IPS-18c (cell line): Measurements from ENCODE around the gene FAM168A.

ENCODE experiments used
- H3K4me3 ChIP-seq: 2 replicates; pipeline ENCODE4 v1.7.0; 2013; ENCODE audit warnings: low read depth, mild to moderate bottlenecking, low read length, moderate library complexity; ENCODE audit not compliant: insufficient read depth
- H3K9me3 ChIP-seq: one replicate; pipeline ENCODE4 v1.6.1; 2013; ENCODE audit warnings: mild to moderate bottlenecking, low read length, moderate library complexity; ENCODE audit not compliant: control insufficient read depth, insufficient read depth

The FAM168A gene

GRCh38 chr11:73431396-73431795 lies 166.5 kb downstream of the FAM168A start:
- H3K4me3 ChIP-seq = no peak overlapping the region

DNA sequence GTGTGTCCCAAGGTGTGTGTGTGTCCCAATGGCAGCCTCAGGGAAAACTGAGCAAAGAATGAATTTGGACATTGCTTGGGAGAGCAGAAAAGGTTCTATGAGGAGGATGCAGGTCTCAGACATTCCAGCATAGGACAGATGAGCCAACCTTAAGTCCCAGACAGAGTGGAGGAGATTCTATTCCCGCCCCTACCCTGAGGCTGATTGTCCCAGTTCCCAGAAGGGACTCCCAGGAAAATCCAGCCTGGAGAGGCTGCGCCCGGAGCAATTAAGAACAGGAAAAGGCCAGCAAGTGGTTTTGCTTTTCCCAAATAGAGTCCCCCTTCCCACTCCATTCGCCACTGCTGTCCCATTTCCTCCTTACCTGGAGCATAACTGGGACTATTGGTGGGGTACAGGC lies 167.6 kb downstream of the FAM168A start:
- Histone ChIP-seq H3K4me3 (no peak overlapping the region), H3K9me3 (no peaks in the 10 kb centered on the region)

More at GRCh38 chr11:73431396-73431795, 166.5 kb downstream of the FAM168A start:
- no peaks in the 10 kb centered on the region for H3K9me3 ChIP-seq

- H3K4me3 ChIP-seq = no peak overlapping the region
- no peaks in the 10 kb centered on the region for H3K9me3 ChIP-seq
Measured at GRCh38 chr11:73429121-73429750, 168.7 kb downstream of the FAM168A start.

GRCh38 chr11:73428699-73429098 lies 169.2 kb downstream of the FAM168A start:
- no peak overlapping the region for H3K4me3 ChIP-seq

GRCh38 chr11:73428227-73428626 lies 169.7 kb downstream of the FAM168A start:
- H3K4me3 ChIP-seq = no peak overlapping the region
- no peaks in the 10 kb centered on the region for H3K9me3 ChIP-seq

More at GRCh38 chr11:73428699-73429098, 169.2 kb downstream of the FAM168A start:
- H3K9me3 ChIP-seq = no peaks in the 10 kb centered on the region

GRCh38 chr11:73426219-73426850 lies 171.6 kb downstream of the FAM168A start:
- Histone ChIP-seq H3K4me3 (no peak overlapping the region), H3K9me3 (no peaks in the 10 kb centered on the region)

DNA sequence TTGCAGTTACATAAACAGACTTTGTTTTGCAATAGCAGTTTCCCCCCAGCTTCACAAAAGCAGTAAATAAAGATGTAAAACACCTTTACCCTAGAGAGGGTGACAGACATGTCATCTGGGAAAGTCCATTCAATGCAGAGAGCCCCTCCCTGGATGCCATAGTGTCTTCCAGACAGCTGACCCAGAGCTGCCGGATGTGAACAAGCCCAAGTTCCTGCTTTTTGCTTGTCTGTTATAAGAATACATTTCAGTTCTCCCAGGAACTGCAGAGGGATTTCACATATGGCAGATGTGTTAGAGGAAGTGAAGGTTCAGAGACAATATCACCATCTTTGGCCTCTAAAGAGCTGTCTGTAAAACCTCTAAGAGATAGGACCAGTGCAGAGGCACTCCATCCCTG lies 172.8 kb downstream of the FAM168A start:
- Histone ChIP-seq H3K9me3 (no peaks in the 10 kb centered on the region), H3K4me3 (no peak overlapping the region)

DNA sequence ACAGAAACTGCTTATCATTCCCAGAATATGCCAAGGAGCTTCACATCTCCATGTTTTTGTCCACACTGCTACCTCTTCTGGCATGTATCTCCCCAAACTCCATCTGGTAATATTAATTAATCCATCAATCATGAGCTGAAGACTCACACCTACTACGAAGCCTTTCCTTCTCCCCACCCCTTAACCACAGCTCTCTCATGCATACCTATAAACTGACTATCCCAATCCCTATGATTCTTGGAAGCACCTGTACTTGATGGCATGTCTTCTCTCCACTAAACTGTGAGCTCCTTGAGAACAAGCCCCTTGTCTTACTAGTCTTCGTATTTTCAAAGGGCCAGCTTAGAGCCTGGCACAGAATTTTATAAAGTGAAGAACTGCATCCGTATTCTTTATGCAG lies 174.4 kb downstream of the FAM168A start:
- H3K4me3 ChIP-seq = no peak overlapping the region

GRCh38 chr11:73422886-73423285 lies 175.0 kb downstream of the FAM168A start:
- H3K4me3 ChIP-seq = no peak overlapping the region
- H3K9me3 ChIP-seq = no peaks in the 10 kb centered on the region

More for the DNA sequence above, 174.4 kb downstream of the FAM168A start:
- no peaks in the 10 kb centered on the region for H3K9me3 ChIP-seq

DNA sequence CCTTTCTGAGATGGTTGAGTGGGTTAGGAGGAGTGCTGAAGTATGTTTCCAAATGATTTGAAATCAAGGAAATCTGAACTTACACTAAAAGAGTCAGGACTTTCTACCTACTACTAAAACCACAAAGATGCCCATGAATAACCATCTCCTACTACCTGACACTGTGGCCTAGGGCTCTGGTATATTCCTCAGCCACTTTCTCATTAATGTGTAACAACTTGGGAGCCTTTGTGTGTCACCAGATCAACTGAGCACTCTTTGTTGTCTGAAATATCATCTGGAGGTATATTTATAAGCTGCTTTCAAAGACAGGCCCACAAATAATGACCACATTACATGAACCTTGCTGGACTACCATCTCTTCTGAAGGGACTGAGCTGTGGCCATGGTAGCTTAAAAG lies 177.8 kb downstream of the FAM168A start:
- H3K9me3 ChIP-seq = no peaks in the 10 kb centered on the region
- H3K4me3 ChIP-seq = no peak overlapping the region

- Histone ChIP-seq H3K4me3 (no peak overlapping the region), H3K9me3 (no peaks in the 10 kb centered on the region)
Measured at GRCh38 chr11:73416786-73417185, 181.1 kb downstream of the FAM168A start.

DNA sequence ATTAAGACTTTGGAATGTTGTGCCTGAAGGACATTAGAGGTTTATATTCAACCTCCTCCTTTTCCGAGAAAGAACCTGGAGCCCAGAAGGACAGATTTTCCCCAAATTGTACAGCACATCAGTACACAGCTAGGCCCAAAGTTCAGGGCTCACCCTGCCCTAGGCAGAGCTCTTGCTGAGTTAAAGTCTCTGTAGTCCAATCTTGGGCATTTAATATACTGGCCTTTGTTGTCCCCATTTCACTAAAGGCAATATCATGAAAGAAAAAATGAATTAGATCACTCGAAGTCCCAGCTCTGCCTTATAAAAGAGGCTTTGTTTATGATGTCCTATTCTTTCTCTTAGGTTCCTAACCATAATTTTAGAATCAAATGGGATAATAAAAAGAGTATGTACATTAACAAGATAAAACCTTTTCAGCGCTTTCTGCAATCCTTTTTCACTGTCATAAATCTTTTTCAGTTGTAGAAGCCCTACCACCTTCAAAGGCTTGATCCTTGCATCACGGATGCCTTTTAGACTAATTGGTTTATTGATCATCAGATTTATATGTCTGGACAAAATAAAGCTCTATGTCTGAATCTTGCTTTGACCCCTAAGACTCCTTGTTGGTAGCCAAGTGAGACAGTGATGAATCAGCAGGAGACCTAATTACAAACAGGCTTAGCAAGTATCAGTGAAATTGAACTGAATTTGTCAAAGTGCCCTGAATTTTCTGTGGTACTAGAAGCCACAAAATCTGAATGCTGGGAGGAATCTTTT lies 181.9 kb downstream of the FAM168A start:
- Histone ChIP-seq H3K9me3 (no peaks in the 10 kb centered on the region), H3K4me3 (no peak overlapping the region)

- Histone ChIP-seq H3K9me3 (no peaks in the 10 kb centered on the region), H3K4me3 (no peak overlapping the region)
Measured at GRCh38 chr11:73414977-73415651, 182.8 kb downstream of the FAM168A start.

DNA sequence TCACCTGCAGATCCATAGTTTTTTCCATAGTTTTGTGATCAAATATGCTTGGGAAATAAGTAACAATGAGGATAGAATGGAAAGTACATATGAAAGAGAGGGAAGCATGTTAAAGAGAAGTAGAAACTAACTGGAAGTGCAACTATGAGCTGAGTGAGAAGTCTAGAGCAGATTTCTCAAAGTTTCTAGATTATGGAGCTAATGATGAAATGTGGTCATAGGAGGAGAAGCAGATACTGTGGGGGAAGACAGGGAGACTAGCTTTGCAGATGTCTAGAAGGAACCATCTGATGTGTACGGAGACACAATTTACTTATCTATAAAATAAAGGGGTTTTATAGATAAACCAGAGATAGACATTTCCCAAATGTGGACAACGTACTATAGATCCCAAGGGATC lies 184.7 kb downstream of the FAM168A start:
- H3K4me3 ChIP-seq = no peak overlapping the region
- H3K9me3 ChIP-seq = no peaks in the 10 kb centered on the region

DNA sequence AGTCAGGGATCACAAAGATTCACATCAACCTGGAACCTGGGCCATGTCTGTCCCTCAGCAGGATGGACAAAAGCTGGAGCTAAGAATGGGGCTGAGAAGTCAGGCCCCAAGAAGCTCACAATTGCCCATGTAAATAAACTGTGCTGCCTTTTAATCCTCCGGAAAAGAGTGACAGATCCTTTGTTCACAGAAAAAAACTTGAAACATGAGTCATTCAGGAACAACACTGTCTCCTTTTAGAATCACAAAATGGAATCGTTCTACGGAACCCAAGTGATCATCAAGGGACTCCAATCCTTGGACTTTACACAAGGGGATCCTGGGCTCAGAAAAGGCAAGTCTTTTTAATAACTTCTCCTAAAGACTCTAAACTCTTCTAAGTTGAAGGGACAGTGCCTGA lies 185.6 kb downstream of the FAM168A start:
- no peaks in the 10 kb centered on the region for H3K9me3 ChIP-seq
- H3K4me3 ChIP-seq = no peak overlapping the region

DNA sequence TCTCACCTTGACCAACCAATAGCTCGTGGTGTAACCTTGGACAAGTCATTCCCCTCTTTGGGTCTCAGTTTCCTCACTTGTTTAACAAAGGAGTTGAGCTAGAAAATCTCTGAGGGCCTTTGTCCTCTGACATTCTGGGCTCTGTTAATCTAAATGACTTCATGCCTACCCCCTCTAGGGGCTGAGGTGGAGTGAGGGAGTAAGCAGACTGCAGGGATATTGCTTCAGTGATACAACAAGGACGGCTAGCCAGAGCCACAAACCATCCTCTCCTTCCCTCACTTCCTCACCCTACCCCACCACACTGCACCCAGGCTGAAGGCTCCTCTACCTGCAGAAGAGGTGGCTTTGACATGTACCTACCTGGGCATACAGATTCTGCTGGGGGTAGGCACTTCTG lies 186.9 kb downstream of the FAM168A start:
- H3K4me3 ChIP-seq = no peak overlapping the region
- H3K9me3 ChIP-seq = no peaks in the 10 kb centered on the region

DNA sequence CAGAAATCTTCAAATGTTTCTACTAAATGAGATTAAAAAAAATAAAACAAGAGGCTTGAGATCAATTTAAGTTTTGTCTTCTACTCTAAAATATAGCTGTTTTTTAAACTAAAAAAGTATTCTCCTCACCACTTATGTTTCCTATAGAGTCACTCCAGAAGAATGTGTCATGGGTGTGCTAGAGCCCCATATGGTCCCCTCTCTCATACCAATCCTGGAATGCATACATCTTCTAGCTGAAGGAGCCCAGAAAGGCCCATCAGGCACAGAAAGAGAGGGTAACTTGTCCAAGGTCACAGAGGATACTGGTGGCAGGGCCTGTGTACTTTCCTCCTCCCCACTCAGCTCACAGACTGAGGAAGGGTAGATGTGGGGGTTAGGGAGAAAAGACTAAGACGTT lies 187.3 kb downstream of the FAM168A start:
- Histone ChIP-seq H3K4me3 (no peak overlapping the region), H3K9me3 (no peaks in the 10 kb centered on the region)

DNA sequence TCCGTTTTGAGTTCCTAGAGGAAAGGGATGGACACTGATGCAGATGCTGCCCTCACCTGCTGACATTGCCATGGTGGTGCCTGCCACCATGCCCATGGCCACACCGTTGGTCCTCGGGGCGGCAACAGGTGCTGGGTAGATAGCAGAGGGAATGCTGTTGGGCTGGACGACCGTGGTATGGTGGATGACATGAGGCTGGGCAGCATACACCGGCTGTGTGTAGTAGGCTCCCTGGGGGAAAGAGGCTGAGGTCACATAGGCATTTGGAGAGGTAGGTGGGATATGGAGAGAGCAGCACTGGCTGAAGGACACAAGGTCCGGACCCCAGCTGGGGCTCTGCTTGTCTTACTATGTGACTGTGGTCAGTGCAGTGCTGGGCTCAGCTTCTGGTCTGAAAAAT lies 188.5 kb downstream of the FAM168A start:
- peaks cover 2% of the 10 kb centered on the region for H3K9me3 ChIP-seq

More for the DNA sequence above, 188.5 kb downstream of the FAM168A start:
- H3K4me3 ChIP-seq = no peak overlapping the region
